SK-N-SH (cell line): ENCODE measurements around the gene DDX4. TPM values are rescaled to one million over a fixed set of nuclear protein-coding genes. Genes with fewer than 3 reads are reported as not detected.

ENCODE experiments used
- CTCF ChIA-PET: fragments of 300-600, 350-600 bp; formaldehyde crosslinking; extraction: SDS; loops from one replicate; lab custom pipeline; 2021; lab: Yijun Ruan, JAX
- POLR2A ChIA-PET: fragments of 350-600 bp; sonication (Branson Sonifier 250); formaldehyde crosslinking; extraction: SDS; loops from one replicate; lab custom pipeline; 2020; ENCODE audit warnings: antibody characterized with exemption, inconsistent platforms; lab: Yijun Ruan, JAX
- DNase-seq: peaks from one replicate; pipeline ENCODE4 v3.0.0; 2012
- H2AFZ ChIP-seq: fragments of 200-600 bp; sonication (generic); 2 replicates; pipeline ENCODE4 v1.8.1; 2016; ENCODE audit warnings: antibody characterized with exemption, mild to moderate bottlenecking, low read depth
- H3F3A ChIP-seq: fragments of 200-600 bp; sonication (generic); replicated peaks from 2 replicates; pipeline ENCODE3; 2016; ENCODE audit warnings: antibody characterized with exemption, mild to moderate bottlenecking; ENCODE audit not compliant: insufficient read depth
- H3K27ac ChIP-seq, 2 experiments: fragments of 200-500 bp in 1 of 2; fragments of 200-600 bp in 1 of 2; sonication (Bioruptor generic) in 1 of 2; sonication (generic), shearing (Covaris generic) in 1 of 2; 2 replicates each; pipeline versions ENCODE4 v1.5.1 to v1.6.1; 2014 to 2016; ENCODE audit warnings: low read depth in 2 of 2, inconsistent platforms in 1 of 2, low read length in 1 of 2, mild to moderate bottlenecking in 1 of 2, mixed read lengths in 1 of 2
- H3K27me3 ChIP-seq: fragments of 200-600 bp; sonication (generic), shearing (Covaris generic); 2 replicates; pipeline ENCODE4 v1.6.1; 2016; ENCODE audit warnings: mixed run types; ENCODE audit not compliant: insufficient read depth
- H3K36me3 ChIP-seq, 2 experiments: fragments of 200-500 bp in 1 of 2; fragments of 200-600 bp in 1 of 2; sonication (Bioruptor generic) in 1 of 2; sonication (generic) in 1 of 2; replicated peaks in 1 of 2; 2 replicates each; pipeline versions ENCODE3 to v1.5.1; 2014 to 2016; ENCODE audit warnings: low read length in 1 of 2, mild to moderate bottlenecking in 1 of 2; ENCODE audit not compliant: insufficient read depth in 2 of 2, control insufficient read depth in 1 of 2
- H3K4me1 ChIP-seq, 2 experiments: fragments of 200-500 bp in 1 of 2; fragments of 200-600 bp in 1 of 2; sonication (Bioruptor generic) in 1 of 2; sonication (generic), shearing (Covaris generic) in 1 of 2; 2 replicates each; pipeline versions ENCODE4 v1.5.1 to v1.6.1; 2014 to 2016; ENCODE audit warnings: low read depth in 1 of 2, low read length in 1 of 2, mixed run types in 1 of 2; ENCODE audit not compliant: insufficient read depth in 2 of 2, control insufficient read depth in 1 of 2
- H3K4me2 ChIP-seq: fragments of 200-600 bp; sonication (generic), shearing (Covaris generic); 2 replicates; pipeline ENCODE4 v1.6.1; 2017; ENCODE audit warnings: mixed run types
- H3K4me3 ChIP-seq, 2 experiments: fragments of 200-500 bp in 1 of 2; fragments of 200-600 bp in 1 of 2; sonication (Bioruptor generic) in 1 of 2; sonication (generic), shearing (Covaris generic) in 1 of 2; 2 replicates each; pipeline versions ENCODE4 v1.5.1 to v1.8.1; 2014 to 2016; ENCODE audit warnings: low read depth in 2 of 2, inconsistent platforms in 1 of 2, low read length in 1 of 2, mild to moderate bottlenecking in 1 of 2, mixed read lengths in 1 of 2, moderate library complexity in 1 of 2
- H3K79me2 ChIP-seq: fragments of 200-600 bp; sonication (generic); 2 replicates; pipeline ENCODE4 v1.8.1; 2017; ENCODE audit warnings: mild to moderate bottlenecking; ENCODE audit not compliant: insufficient read depth
- H3K9ac ChIP-seq: fragments of 200-600 bp; sonication (generic); 2 replicates; pipeline ENCODE4 v1.6.1; 2017; ENCODE audit warnings: mixed run types
- H3K9me2 ChIP-seq: fragments of 200-600 bp; sonication (generic); 2 replicates; pipeline ENCODE4 v1.6.1; 2017; ENCODE audit warnings: mixed run types
- H3K9me3 ChIP-seq: fragments of 200-600 bp; sonication (generic); 2 replicates; pipeline ENCODE4 v1.6.1; 2017; ENCODE audit warnings: mixed run types, mild to moderate bottlenecking, moderate library complexity
- H4K20me1 ChIP-seq: fragments of 200-600 bp; sonication (generic); 2 replicates; pipeline ENCODE4 v1.6.1; 2017; ENCODE audit warnings: mild to moderate bottlenecking, mixed run types; ENCODE audit not compliant: insufficient read depth
- ELF1 ChIP-seq: IDR thresholded peaks from 2 replicates; pipeline ENCODE4 v1.4.0; 2012
- GABPA ChIP-seq: IDR thresholded peaks from 2 replicates; pipeline ENCODE4 v1.4.0; 2012; ENCODE audit warnings: low read depth, mild to moderate bottlenecking
- MAX ChIP-seq: IDR thresholded peaks from 2 replicates; pipeline ENCODE4 v1.4.0; 2012; ENCODE audit warnings: low read depth
- MEF2A ChIP-seq: IDR thresholded peaks from 2 replicates; pipeline ENCODE4 v1.4.0; 2012; ENCODE audit warnings: low read depth, borderline replicate concordance
- PBX3 ChIP-seq: IDR thresholded peaks from 2 replicates; pipeline ENCODE4; 2012
- POLR2AphosphoS5 ChIP-seq: IDR thresholded peaks from 2 replicates; pipeline ENCODE4 v1.6.1; 2012; ENCODE audit warnings: low read depth, low read length
- RAD21 ChIP-seq: IDR thresholded peaks from 2 replicates; pipeline ENCODE4 v1.6.1; 2012; ENCODE audit warnings: mild to moderate bottlenecking, low read length
- RCOR1 ChIP-seq: fragments of 150-350 bp; IDR thresholded peaks from 2 replicates; pipeline ENCODE4 v1.6.1; 2017; ENCODE audit warnings: antibody characterized with exemption, low read length
- RFX5 ChIP-seq: IDR thresholded peaks from 2 replicates; pipeline ENCODE4 v1.6.1; 2012; ENCODE audit warnings: mild to moderate bottlenecking, improper control_type of control experiment, low read length
- SIN3A ChIP-seq: IDR thresholded peaks from 2 replicates; pipeline ENCODE4 v1.6.1; 2012; ENCODE audit warnings: low read depth, mild to moderate bottlenecking, low read length, moderate library complexity, borderline replicate concordance
- SMC3 ChIP-seq: IDR thresholded peaks from 2 replicates; pipeline ENCODE4 v1.6.1; 2012; ENCODE audit warnings: low read depth, low read length, improper control_type of control experiment
- TAF1 ChIP-seq: IDR thresholded peaks from 2 replicates; pipeline ENCODE4 v1.6.1; 2012; ENCODE audit warnings: low read depth, mild to moderate bottlenecking, low read length, moderate library complexity, borderline replicate concordance
- YY1 ChIP-seq: IDR thresholded peaks from 2 replicates; pipeline ENCODE4 v1.4.0; 2012; ENCODE audit warnings: low read depth, mild to moderate bottlenecking
- WGBS: methylation state at CpG from one replicate; pipeline ENCODE4 v1.1.6; 2017; ENCODE audit warnings: low lambda C conversion rate; 5-methylcytosine and 5-hydroxymethylcytosine counted together
- polyA plus RNA-seq, 3 experiments: library from polyadenylated mRNA; depleted of rRNA; stranded (reverse); fragments of >200 nt; gene quantifications; 2 replicates each; pipeline ENCODE4 v1.2.3, GENCODE V29; 2012
- TF ChIP-seq, protein P1 (sequence below): IDR thresholded peaks from 2 replicates; pipeline ENCODE4 v1.4.0; 2012; ENCODE audit warnings: low read depth, borderline replicate concordance
- TF ChIP-seq, protein P2 (sequence below): fragments of 200-600 bp; sonication (generic); IDR thresholded peaks from 2 replicates; pipeline ENCODE4 v1.6.1; 2017; ENCODE audit warnings: antibody characterized with exemption, mild to moderate bottlenecking, moderate library complexity
- TF ChIP-seq, protein P3 (sequence below): fragments of 150-350 bp; IDR thresholded peaks from 2 replicates; pipeline ENCODE4 v1.6.1; 2017; ENCODE audit warnings: antibody characterized with exemption, low read length, low read depth, borderline replicate concordance

The DDX4 gene
- polyA plus RNA-seq, 1 of the 3 experiments (the other 2 are of a cell fraction): not detected

- no peak for DNase-seq
- Histone ChIP-seq H3K9me2 (no peaks in the 10 kb centered on the region), H3K27me3 (no peaks in the 10 kb centered on the region), H3K4me2 (no peak overlapping the region), H3K4me3 (no peak overlapping the region), H3K36me3 (no peaks in the 10 kb centered on the region), H3K9ac (no peak overlapping the region), H3K9me3 (no peaks in the 10 kb centered on the region), H4K20me1 (no peaks in the 10 kb centered on the region), H3K4me1 (no peaks in the 10 kb centered on the region), H3K79me2 (no peaks in the 10 kb centered on the region), H3F3A (peaks cover 3% of the 10 kb centered on the region), H3K27ac (no peak overlapping the region), H2AFZ (no peak overlapping the region)
- ChIA-PET CTCF (interaction anchor here (1.6 kb wide), 1 partner anchor 28 kb away, joined by 3 read pairs; no protein-coding TSS in a partner anchor), POLR2A (no interaction called here)
- TF ChIP-seq RCOR1: no peak
- TF ChIP-seq SMC3: no peak
- no peak for TF ChIP-seq RAD21
- no peak for TF ChIP-seq GABPA
- no peak for TF ChIP-seq MEF2A
- no peak for TF ChIP-seq RFX5
- no peak for TF ChIP-seq POLR2AphosphoS5
- TF ChIP-seq SIN3A: no peak
- TF ChIP-seq YY1: no peak
- TF ChIP-seq ELF1: no peak
- TF ChIP-seq PBX3: no peak
- no peak for TF ChIP-seq MAX
- TF ChIP-seq, protein P1, sequence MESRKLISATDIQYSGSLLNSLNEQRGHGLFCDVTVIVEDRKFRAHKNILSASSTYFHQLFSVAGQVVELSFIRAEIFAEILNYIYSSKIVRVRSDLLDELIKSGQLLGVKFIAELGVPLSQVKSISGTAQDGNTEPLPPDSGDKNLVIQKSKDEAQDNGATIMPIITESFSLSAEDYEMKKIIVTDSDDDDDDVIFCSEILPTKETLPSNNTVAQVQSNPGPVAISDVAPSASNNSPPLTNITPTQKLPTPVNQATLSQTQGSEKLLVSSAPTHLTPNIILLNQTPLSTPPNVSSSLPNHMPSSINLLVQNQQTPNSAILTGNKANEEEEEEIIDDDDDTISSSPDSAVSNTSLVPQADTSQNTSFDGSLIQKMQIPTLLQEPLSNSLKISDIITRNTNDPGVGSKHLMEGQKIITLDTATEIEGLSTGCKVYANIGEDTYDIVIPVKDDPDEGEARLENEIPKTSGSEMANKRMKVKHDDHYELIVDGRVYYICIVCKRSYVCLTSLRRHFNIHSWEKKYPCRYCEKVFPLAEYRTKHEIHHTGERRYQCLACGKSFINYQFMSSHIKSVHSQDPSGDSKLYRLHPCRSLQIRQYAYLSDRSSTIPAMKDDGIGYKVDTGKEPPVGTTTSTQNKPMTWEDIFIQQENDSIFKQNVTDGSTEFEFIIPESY: no peak
- TF ChIP-seq, protein P2, sequence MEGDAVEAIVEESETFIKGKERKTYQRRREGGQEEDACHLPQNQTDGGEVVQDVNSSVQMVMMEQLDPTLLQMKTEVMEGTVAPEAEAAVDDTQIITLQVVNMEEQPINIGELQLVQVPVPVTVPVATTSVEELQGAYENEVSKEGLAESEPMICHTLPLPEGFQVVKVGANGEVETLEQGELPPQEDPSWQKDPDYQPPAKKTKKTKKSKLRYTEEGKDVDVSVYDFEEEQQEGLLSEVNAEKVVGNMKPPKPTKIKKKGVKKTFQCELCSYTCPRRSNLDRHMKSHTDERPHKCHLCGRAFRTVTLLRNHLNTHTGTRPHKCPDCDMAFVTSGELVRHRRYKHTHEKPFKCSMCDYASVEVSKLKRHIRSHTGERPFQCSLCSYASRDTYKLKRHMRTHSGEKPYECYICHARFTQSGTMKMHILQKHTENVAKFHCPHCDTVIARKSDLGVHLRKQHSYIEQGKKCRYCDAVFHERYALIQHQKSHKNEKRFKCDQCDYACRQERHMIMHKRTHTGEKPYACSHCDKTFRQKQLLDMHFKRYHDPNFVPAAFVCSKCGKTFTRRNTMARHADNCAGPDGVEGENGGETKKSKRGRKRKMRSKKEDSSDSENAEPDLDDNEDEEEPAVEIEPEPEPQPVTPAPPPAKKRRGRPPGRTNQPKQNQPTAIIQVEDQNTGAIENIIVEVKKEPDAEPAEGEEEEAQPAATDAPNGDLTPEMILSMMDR: no peak
- no peak for TF ChIP-seq TAF1
- TF ChIP-seq, protein P3, sequence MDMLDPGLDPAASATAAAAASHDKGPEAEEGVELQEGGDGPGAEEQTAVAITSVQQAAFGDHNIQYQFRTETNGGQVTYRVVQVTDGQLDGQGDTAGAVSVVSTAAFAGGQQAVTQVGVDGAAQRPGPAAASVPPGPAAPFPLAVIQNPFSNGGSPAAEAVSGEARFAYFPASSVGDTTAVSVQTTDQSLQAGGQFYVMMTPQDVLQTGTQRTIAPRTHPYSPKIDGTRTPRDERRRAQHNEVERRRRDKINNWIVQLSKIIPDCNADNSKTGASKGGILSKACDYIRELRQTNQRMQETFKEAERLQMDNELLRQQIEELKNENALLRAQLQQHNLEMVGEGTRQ: no peak
- 95% methylated on average over 3 of the region's 3 CpGs for WGBS
Observed at GRCh38 chr5:55720188-55720703, 17.6 kb upstream of the DDX4 start.
